Fibroblast of villous mesenchyme (primary cell): ENCODE results near the gene RXRA. TPM values are rescaled to one million over a fixed set of nuclear protein-coding genes. Genes with fewer than 3 reads are reported as not detected.

Source experiments
- DNase-seq: peaks from one replicate; pipeline ENCODE4 v3.0.0-alpha.2; 2010; ENCODE audit warnings: low read depth
- H3K4me3 ChIP-seq: 2 replicates; pipeline ENCODE4 v1.5.1; 2011; ENCODE audit warnings: low read depth, mild to moderate bottlenecking, low read length
- CTCF ChIP-seq: IDR thresholded peaks from 2 replicates; pipeline ENCODE4 v1.5.1; 2012; ENCODE audit warnings: low read depth, mild to moderate bottlenecking, low read length; ENCODE audit not compliant: insufficient read depth
- total RNA-seq: library from RNA; depleted of rRNA; stranded (reverse); fragments of >200 nt; gene quantifications from 2 replicates; pipeline ENCODE4 v1.2.3, GENCODE V29; 2012

Gene RXRA
- 14.2 and 16.0 TPM in 2 replicates for total RNA-seq

GRCh38 chr9:134325813-134326723 is at the start of gene RXRA:
TSS of gene RXRA (plus strand) at chr9:134326455. CDS start at chr9:134326632, 177 bp downstream.
- H3K4me3 ChIP-seq, result peak within 1 kb of the TSS; percentile 78
- peak; percentile 8 for TF ChIP-seq CTCF
- DNase-seq, result peak; percentile 88

- no peak for TF ChIP-seq CTCF
- DNase-seq, result no peak
- no peak overlapping the region for H3K4me3 ChIP-seq
Observed at GRCh38 chr9:134278286-134278685, 48.0 kb upstream of the RXRA start.

DNA sequence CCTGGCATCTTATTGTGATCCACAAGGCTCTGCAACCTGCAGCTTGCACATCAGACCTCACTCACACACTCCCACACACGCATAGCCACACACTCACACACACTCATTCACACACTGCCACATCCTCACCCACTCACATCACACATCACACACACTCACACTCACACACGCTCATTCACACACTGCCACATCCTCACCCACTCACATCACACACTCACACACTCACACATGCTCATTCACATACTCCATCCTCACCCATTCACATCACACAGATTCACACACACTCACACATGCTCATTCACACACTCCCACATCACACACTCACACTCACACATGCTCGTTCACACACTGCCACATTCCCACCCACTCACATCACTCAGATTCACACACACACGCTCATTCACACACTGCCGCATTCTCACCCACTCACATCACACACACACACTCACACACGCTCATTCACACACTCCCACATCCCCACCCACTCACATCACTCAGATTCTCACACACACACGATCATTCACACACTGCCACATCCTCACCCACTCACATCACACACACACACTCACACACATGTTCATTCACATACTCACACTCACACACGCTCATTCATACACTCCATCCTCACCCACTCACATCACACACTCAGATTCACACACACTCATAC is 47.1 kb upstream of the RXRA start:
- no peak overlapping the region for H3K4me3 ChIP-seq
- TF ChIP-seq CTCF, result no peak
- DNase-seq, result no peak

DNA sequence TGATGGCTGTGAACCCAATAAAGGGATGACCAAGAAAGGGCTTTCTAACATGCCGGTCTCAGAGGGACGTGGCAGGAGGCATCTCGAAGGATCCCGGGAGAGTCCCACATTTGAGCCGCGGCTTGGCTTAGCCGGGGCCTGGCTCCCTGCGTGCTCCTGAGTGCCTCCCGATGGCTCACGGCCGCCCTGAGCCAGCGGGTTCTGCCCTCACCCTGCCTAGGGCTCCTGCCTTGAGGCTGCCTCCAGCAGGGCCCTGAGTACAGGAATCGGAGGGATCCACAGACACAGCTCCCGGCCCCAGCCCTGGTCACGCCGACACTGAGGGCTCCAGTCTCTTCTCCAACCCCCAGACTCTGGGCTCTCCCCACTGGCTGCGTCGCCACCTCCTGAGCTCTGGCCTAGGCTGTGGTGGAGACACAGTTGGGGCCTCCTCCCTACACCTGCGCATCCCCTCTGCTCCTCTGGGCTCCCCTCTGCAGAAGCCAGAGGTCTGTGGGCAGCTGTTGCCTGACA is 44.1 kb upstream of the RXRA start:
- no peak overlapping the region for H3K4me3 ChIP-seq
- no peak for DNase-seq
- no peak for TF ChIP-seq CTCF

DNA sequence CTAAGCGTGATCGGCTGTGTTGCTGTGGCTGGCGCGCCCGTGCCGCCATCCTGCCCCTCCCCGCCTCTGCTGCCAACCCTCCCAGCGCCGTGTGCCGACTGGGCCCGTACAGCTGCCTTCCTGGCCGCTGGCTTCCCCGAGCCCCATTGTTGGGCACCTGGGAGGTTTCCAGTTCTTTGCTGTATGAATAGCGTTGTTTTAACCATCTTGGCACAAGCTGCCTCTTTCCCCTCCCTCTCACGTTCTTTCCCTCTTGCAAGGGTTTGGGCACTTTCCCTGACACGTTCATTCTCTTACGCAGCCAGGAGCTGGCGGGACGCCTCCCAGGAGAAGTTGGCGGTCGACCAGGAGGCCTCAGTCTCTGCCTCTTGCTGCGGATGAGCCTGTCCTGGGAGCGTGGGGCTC is 43.1 kb upstream of the RXRA start:
- no peak for TF ChIP-seq CTCF
- no peak overlapping the region for H3K4me3 ChIP-seq
- DNase-seq, result peak; percentile 12

GRCh38 chr9:134283692-134284265 is 42.5 kb upstream of the RXRA start:
- no peak for TF ChIP-seq CTCF
- H3K4me3 ChIP-seq, result no peak overlapping the region
- no peak for DNase-seq
